Measurements from ENCODE around the gene RAI1. TPM values are rescaled to one million over a fixed set of nuclear protein-coding genes. Genes with fewer than 3 reads are reported as not detected.
A peak's percentile ranks its signal among the peaks of the same experiment; 100 is the strongest.

RAI1 gene
- total and polyA plus RNA-seq, 2 of the 13 experiments (the other 11 are each of a cell fraction or from before 2014, with no cell fraction given) = 3.4 to 5.2 TPM

DNA sequence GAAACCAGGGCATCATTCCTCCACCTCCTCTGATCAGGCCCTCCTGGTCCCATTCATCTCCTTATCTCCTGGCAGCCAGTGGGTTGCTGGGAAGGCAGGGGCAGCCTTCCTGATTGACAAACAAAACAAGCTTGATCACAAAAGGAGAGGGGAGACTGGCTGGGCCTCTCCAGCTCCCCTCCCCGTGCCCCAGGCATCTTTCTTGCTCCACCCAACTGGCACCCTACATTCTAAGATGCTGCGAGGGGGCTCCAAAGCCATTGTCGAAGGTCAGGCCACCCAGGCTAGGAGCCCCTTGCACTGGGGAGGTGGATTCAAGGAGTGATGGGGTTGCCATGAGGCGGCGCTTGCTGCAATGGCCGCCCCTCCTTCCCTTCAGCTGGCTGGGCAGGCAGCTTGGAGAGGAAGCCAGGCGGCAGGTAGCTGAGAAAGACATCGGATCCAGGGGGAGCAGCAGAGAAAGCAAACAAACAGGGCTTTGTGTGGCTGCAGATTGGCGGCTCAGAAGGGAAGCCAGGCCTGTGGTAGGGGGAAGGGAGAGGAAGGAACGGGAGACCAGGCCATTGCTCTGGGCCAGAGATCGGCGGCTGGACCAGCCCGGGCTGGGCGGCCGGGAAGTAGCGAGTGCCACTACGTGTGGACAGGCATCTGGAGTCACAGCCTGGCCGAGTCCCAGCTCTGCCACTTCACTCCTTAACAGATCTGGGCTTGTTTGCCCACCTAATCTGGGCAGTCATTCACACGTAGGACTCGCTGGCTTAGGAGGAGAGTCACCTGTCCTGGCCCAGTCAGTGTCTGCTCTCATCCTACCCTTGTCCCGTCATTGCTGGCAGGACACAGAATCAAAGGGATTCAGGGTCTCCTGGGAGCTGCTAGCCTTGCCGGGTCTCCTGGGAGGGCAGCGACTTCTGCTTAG, 12.3 kb downstream of the RAI1 start (continued):
- TF ChIP-seq SALL1 (CRISPR knock-in tag; IDR thresholded peaks at IDR 0.05) (peak; percentile 6; the same call in 1 of the 2 replicates), ZNF800 (CRISPR knock-in tag; IDR thresholded peaks at IDR 0.05) (peak; percentile 45; the same call in 1 of the 2 replicates), CC2D1A (CRISPR knock-in tag; IDR thresholded peaks at IDR 0.05) (no peak), MAFG (CRISPR knock-in tag; IDR thresholded peaks at IDR 0.05) (no peak), RFXANK (CRISPR knock-in tag; IDR thresholded peaks at IDR 0.05) (no peak), HNF4G (IDR thresholded peaks at IDR 0.05; ENCODE audit: borderline replicate concordance, low read depth, low read length) (no peak), HNF4G (CRISPR knock-in tag; IDR thresholded peaks at IDR 0.05; ENCODE audit: borderline replicate concordance, low read depth) (no peak), ZNF672 (CRISPR knock-in tag; IDR thresholded peaks at IDR 0.05) (no peak), JUND (CRISPR knock-in tag; IDR thresholded peaks at IDR 0.05) (no peak), FOXO1 (CRISPR knock-in tag; IDR thresholded peaks at IDR 0.05) (0 out of 2 replicates have a peak, but pooled peaks have one; percentile 34), SOX13 (IDR thresholded peaks at IDR 0.05) (no peak), SOX13 (CRISPR knock-in tag; conservative IDR thresholded peaks at IDR 0.05 in 1 of 2, IDR thresholded peaks at IDR 0.05 in 1 of 2) (no peak), ZNF292 (CRISPR knock-in tag; IDR thresholded peaks at IDR 0.05; ENCODE audit: borderline replicate concordance, low read depth) (peak; percentile 92), ZNF788 (CRISPR knock-in tag; IDR thresholded peaks at IDR 0.05; ENCODE audit: borderline replicate concordance) (peak; percentile 74; the same call in 1 of the 2 replicates), MYC (CRISPR knock-in tag; IDR thresholded peaks at IDR 0.05; ENCODE audit: borderline replicate concordance) (peak; percentile 68), ZNF607 (CRISPR knock-in tag; IDR thresholded peaks at IDR 0.05; ENCODE audit: borderline replicate concordance) (no peak), ZFY (CRISPR knock-in tag; IDR thresholded peaks at IDR 0.05) (peak; percentile 76), ARNT2 (CRISPR knock-in tag; IDR thresholded peaks at IDR 0.05; ENCODE audit: low read depth) (no peak), ZBTB43 (CRISPR knock-in tag; conservative IDR thresholded peaks at IDR 0.05) (no peak), HOXA7 (CRISPR knock-in tag; IDR thresholded peaks at IDR 0.05) (no peak), MATR3 (CRISPR knock-in tag; IDR thresholded peaks at IDR 0.05) (no peak), NR0B2 (CRISPR knock-in tag; IDR thresholded peaks at IDR 0.05) (0 out of 2 replicates have a peak, but pooled peaks have one; percentile 36), TEAD3 (CRISPR knock-in tag; optimal IDR thresholded peaks at IDR 0.05; ENCODE audit: borderline replicate concordance) (peak; percentile 17)
- TF ChIP-seq, protein P1, sequence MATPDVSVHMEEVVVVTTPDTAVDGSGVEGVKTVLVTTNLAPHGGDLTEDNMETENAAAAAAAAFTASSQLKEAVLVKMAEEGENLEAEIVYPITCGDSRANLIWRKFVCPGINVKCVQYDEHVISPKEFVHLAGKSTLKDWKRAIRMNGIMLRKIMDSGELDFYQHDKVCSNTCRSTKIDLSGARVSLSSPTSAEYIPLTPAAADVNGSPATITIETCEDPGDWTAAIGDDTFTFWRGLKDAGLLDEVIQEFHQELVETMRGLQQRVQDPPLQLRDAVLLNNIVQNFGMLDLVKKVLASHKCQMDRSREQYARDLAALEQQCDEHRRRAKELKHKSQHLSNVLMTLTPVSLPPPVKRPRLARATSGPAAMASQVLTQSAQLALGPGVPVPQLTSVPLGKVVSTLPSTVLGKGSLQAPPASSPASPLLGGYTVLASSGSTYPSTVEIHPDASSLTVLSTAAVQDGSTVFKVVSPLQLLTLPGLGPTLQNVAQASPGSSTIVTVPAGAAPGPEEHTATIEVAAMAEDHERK (CRISPR knock-in tag; IDR thresholded peaks at IDR 0.05; ENCODE audit: low read depth) = no peak

All from HepG2 (cell line).